Choroid plexus epithelial cell (primary cell): ENCODE measurements around the gene TRIM2.

ENCODE experiments used
- DNase-seq: peaks from one replicate; pipeline ENCODE4 v3.0.0-alpha.2; 2010; ENCODE audit warnings: low read depth
- H3K4me3 ChIP-seq: 2 replicates; pipeline ENCODE4 v1.5.1; 2011; ENCODE audit warnings: low read depth, mild to moderate bottlenecking, control low read depth, low read length, moderate library complexity
- TF ChIP-seq, protein P1 (sequence below): conservative IDR thresholded peaks from 2 replicates; pipeline ENCODE4 v1.5.1; 2011; ENCODE audit warnings: low read depth, mild to moderate bottlenecking, control low read depth, inconsistent platforms, low read length, moderate library complexity

TRIM2 gene

DNA sequence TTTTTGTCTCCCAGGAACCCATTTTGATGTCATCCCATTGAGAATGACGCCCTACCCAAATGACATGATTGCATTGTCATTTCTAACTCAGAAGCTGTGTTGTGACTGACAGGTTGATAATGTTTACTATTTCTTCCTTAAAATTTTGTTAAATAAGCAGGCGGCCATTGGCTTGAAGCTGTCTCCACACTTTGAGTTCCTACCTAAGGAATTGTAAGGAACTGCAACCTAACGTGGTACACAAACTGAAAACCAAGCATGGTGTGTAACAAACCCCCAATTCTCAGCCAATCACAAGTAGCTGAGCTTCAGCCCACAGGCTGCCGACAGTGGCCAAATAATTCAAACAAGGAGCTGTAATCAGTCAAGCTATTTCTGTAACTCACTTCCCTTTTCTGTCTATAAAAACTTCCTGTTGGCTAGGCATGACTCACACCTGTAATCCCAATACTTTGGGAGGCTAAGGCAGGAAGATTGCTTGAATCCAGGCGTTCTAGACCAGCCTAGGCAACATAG lies 137.4 kb downstream of the TRIM2 start:
- TF ChIP-seq, protein P1, sequence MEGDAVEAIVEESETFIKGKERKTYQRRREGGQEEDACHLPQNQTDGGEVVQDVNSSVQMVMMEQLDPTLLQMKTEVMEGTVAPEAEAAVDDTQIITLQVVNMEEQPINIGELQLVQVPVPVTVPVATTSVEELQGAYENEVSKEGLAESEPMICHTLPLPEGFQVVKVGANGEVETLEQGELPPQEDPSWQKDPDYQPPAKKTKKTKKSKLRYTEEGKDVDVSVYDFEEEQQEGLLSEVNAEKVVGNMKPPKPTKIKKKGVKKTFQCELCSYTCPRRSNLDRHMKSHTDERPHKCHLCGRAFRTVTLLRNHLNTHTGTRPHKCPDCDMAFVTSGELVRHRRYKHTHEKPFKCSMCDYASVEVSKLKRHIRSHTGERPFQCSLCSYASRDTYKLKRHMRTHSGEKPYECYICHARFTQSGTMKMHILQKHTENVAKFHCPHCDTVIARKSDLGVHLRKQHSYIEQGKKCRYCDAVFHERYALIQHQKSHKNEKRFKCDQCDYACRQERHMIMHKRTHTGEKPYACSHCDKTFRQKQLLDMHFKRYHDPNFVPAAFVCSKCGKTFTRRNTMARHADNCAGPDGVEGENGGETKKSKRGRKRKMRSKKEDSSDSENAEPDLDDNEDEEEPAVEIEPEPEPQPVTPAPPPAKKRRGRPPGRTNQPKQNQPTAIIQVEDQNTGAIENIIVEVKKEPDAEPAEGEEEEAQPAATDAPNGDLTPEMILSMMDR = no peak
- H3K4me3 ChIP-seq = no peak overlapping the region
- DNase-seq = peak; percentile 42

DNA sequence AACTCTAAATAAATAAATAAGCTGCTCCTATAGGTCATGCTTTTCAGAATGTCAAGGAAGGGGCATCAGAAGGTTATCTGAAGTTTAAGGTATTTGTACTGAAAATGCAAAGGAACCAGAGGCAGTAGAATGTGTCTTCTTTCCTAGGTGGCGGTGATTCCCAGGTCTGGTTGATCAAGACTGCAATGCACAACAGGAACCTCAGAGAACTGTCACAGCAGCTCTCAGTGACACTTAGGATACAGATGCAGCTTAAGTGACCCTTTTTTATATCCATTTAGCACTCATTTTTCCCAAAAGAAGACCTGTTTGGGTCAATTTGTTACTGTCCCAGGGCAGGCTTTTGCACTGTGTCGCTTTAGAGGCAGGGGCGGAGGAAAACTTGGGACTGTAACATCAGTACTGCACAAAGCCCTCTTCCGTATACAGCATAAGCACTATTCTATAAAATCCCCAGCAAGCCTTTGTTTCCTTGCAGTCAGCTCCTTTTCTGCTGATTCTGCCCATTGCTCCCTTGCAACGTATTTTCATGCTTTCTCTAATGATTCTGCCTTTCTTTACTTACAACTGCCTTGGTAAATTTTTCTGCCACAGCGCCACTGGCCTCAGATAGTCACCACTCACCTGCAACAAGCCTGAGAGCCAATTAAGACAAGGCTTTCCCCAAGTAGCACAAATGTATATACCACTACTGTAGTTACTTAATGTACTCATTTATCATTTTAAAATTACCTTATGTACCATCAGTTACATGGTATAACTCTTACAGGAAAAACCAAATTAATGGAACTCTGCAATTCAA lies 138.7 kb downstream of the TRIM2 start:
- no peak overlapping the region for H3K4me3 ChIP-seq
- TF ChIP-seq, protein P1 = no peak
- no peak for DNase-seq

DNA sequence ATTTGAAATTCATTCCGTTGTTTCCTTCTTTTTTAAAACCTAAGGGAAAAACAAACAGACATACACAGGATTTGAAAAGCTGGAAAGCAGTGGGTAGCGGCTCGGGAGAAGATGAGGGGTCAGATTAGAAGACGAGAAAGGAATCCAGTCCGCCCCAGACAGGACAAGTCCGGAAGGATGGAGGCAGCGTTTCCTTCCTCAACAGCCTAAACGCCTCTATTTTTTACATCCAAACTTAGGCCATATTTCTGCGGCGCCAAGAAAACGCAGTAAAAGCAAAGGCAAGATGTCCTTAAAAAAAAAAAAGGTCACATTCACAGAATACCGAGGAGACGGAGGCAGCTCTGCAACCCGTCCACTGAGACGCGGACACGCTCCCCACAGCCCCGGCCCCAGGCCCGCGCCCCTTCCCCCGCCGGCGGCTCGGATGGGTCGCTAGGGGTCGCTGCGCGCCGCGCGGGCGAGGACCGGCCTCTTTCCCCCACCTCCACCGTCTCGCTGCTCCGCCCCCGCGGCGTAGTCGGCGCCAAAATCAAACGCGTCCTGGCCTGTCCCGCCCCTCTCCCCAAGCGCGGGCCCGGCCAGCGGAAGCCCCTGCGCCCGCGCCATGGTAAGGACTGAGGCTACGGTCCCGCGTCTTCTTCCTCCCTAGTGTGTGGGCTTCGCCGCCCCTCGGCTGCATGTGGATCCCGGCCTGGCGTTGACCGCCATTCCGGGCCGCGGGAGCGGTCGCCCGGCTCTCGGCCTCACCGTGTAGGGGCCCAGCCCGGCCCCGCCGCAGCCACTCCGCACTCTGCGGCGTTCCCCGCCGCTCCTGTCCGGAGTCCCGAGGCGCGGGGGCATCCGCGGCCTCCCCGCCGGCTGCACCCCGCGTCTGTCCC lies 140.1 kb downstream of the TRIM2 start, which contains the start of gene MND1:
Gene MND1, plus strand, starts transcription at position 558 of the 881 bp plus-strand sequence. Its CDS starts 50 bp downstream, at position 608.
- peak within 1 kb of the TSS; percentile 74 for H3K4me3 ChIP-seq
- peak; percentile 79 for DNase-seq
- TF ChIP-seq, protein P1 = peak; percentile 62

DNA sequence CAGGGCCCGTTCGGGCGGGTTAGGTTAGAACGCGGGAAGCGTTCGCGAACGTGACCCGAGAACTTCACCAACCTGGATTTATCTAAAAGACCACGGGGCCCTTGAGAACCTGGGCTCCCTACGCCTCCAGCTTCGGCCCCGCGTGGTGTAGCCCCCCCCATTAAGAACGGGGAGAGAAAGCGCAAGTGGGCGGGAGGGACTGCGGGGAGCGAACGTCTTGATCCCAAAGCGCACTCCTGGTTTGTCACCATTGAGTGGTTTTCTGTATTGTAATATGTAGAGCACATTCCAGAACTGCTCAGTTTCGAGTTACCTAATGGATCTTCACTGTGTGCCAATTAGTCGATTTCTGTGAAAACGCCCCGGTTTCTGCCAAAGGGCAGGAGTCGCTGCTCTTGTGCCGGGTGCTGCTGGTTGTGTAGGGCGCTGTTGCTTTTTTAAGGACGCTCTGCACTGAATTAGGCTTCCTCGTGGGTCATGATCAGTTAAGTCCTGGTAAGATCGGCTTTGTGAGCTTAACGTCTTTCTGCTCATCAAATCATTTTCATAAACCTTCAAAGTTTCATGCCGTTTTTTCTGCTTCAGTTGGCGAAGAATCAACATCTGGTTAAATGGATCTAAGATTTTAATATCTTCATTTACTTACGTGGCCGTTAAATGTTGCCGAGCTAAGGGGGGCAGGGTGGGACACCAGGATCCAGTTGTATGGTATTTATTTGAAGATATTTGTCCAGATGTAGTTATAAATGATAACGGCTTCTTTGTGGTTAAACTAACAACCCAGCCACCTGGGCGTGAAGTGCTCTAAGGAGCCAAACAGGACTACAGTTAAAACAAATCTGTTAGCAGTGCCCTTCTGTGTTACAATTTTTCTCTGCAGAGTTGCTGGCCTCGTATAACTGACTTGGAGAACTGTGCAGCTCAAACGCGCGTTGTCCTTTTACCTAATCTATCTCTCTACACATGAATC lies 141.1 kb downstream of the TRIM2 start:
- TF ChIP-seq, protein P1 = no peak
- H3K4me3 ChIP-seq = peak overlapping the region; percentile 74
- peak; percentile 55 for DNase-seq

DNA sequence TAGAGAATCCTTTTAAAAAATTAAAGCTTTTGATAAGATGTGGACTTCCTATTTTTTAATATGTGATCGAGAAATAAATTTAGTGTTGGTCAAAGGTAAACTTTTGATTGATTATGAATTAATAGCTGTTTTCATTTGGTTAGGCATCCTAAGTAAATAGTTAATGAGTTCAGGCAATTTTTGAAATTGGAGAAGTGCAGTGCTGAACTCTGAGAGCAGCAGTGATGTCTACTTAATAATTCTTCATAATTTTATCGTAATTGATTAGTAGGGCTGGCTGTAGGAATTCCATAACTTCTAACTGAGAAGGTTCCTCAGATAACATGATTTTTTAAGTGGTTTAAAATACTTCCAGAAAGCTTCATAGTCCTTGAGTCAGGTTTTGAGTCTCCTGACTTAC lies 141.8 kb downstream of the TRIM2 start:
- DNase-seq = no peak
- TF ChIP-seq, protein P1 = no peak
- no peak overlapping the region for H3K4me3 ChIP-seq

DNA sequence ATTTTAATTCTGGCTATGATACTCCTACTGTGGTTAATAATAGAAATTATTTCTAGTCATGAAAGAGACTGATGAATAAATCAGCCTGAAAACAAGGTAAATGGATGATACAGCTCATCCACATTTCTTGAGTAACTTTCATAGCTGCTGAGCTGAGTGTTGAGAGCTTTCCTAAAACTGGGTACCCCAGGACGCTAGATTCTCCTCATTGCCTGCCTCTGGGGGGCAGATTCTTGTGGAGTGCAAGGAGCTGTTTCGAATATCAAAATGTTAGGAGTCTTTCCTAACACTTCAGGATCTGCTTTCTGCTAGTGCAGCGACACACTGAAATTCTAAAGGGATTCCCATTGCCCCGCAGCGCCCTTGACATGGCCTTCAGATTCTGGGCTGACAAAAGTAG lies 142.3 kb downstream of the TRIM2 start:
- peak; percentile 9 for DNase-seq
- TF ChIP-seq, protein P1 = peak; percentile 34
- H3K4me3 ChIP-seq = no peak overlapping the region
